Frontal cortex (tissue), 4 donors: Measurements from ENCODE around the gene MCCC1. TPM values are rescaled to one million over a fixed set of nuclear protein-coding genes. Genes with fewer than 3 reads are reported as not detected.

ENCODE experiments used
- DNase-seq, 2 donors: peaks; one replicate each; pipeline ENCODE4 v3.0.0; 2012; ENCODE audit warnings: low spot score in 2 of 2
- FAIRE-seq: peaks from 2 replicates; lab custom pipeline; 2012; peaks lifted over from hg19 to GRCh38; lab: Jason Lieb, UNC
- total RNA-seq: library from RNA; depleted of rRNA; stranded (reverse); fragments of >200 nt; gene quantifications from one replicate; pipeline ENCODE4 v1.2.3, GENCODE V29; 2014
- donor health status: control.
- donor health status: control.
- donor health status: control.

MCCC1 gene
- total RNA-seq, 1 donor from 2014 or later: 38.3 TPM

DNA sequence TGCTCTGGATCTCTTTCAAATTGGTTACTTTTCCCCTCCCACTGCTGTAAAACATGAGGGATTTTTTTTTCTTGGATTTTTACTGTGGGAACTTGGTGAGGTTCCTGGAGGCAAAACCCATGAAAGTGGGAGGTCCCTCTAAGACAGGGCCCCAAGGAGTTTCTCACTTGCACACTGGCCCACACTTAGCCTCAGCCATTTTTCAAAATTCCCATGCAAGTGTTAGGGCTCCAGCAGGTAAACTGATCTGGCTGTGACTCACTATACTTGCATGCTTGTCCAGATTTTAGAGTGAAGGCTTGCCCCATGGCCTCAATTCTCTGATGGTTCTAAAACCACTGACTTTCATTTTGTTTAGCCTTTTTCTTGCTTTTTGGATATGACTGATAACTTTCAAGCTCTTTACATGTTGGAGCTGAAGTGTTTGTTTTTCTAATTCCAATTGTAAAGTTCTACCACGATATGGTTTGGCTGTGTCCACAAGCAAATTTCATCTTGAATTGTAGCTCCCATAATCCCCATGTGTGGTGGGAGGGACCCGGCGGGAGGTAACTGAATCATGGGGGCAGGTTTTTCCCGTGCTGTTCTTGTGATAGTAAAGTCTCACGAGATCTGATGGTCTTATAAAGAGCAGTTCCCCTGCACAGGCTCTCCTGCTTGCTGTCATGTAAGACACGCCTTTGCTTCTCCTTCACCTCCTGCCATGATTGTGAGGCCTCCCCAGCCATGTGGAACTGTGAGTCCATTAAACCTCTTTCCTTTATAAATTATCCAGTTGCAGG lies 37.7 kb downstream of the MCCC1 start:
- DNase-seq (no peak), FAIRE-seq (no peak)

DNA sequence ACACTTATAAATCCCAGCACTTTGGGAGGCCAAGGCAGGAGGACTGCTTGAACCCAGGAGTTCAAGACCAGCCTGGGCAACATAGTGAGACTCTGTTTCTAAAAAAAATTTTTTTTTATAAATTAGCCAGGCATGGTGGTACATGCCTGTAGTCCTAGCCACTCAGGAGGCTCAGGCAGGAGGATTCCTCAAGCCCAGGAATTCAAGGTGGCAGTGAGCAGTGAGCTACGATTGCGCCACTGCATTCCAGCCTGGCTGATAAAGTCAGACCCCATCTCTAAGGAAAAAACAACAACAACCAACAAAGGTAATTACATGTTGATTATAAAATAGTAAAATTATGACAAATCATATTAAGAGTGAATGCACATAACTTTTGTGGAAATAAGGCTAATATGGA lies 40.9 kb downstream of the MCCC1 start:
- FAIRE-seq: no peak

DNA sequence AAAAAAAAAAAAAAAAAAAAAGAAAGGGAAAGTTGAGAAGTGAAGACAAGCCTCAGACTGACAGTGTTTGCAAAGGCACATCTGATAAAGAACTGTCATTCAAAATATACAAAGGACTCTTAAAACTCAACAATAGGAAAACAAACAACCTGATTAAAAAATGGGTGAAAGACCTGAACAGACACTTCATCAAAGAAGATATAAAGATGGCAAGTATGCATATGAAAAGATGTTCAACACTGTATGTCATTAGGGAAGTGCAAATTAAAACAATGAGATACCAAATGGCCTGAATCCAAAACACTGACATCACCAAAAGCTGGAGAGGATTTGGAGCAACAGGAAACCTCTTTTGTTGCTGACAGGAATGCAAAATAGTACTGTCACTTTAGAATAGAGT lies 48.6 kb downstream of the MCCC1 start:
- DNase-seq (no peak), FAIRE-seq (no peak)

More for the DNA sequence above, 40.9 kb downstream of the MCCC1 start:
- no peak for DNase-seq

DNA sequence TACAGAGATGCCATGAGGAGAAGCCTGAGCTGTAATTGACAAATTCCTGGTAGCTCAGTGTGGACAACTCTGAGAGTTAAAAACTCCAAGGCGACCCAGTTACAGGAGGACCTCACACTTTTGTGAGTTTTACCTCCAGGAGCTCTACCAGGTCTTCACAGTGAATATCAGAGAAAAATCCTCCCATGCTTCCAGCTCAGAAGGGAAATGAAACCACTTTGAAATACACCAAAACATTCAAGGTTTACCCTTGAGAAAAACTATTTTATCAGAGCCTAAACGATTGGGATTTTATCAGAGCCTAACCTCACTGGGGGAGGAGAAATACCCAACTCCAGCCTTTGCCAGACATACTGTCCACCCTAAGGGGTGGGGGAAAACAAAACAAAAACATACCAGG lies 52.4 kb downstream of the MCCC1 start:
- no peak for DNase-seq
- no peak for FAIRE-seq

- FAIRE-seq (no peak), DNase-seq (no peak)
Observed at GRCh38 chr3:183044547-183045229, 54.6 kb downstream of the MCCC1 start.

DNA sequence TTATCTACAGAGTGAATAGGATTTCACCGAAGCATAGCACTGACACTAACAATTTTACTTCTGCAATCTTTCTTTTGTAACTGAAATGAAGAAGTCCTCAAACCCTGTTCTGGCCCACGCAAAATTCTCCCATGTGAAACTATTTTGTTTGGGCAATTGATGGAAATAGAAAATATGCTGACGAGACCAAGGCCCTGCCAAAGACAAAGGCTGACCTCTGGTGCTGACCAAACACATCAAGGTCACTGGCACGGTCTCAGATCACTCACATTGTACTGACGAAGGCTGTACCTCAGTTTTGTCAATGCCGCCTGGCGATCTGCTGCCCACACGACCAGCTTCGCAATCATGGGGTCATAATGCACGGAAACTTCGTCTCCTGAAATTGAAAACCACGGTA lies 60.5 kb downstream of the MCCC1 start:
- DNase-seq (no peak), FAIRE-seq (no peak)

DNA sequence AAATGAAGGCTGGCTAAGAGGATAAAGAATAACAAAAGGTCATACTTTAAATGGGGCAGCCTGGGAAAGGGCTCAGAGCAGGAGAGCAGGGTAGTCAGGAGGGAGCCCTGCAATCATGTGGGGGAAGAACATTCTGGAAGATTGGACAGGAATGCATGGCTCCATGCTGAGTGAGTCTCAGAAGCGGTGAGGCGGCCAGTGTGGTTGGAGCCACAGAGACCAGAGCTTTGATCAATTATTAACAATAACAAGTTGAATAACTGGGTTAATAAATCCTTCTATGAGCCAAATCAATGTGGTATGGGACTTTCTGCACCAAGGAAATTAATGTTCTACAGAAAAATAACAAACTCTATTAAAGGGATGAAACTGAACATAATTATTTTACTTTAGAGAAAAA lies 61.1 kb downstream of the MCCC1 start:
- no peak for DNase-seq
- FAIRE-seq: no peak

- no peak for DNase-seq
- no peak for FAIRE-seq
Observed at GRCh38 chr3:183033746-183034145, 65.5 kb downstream of the MCCC1 start.

- FAIRE-seq: no peak
- no peak for DNase-seq
Observed at GRCh38 chr3:183032880-183033555, 66.3 kb downstream of the MCCC1 start.

- no peak for FAIRE-seq
- no peak for DNase-seq
Observed at GRCh38 chr3:183031826-183032225, 67.5 kb downstream of the MCCC1 start.

GRCh38 chr3:183028416-183028815 lies 70.9 kb downstream of the MCCC1 start:
- no peak for DNase-seq
- no peak for FAIRE-seq

DNA sequence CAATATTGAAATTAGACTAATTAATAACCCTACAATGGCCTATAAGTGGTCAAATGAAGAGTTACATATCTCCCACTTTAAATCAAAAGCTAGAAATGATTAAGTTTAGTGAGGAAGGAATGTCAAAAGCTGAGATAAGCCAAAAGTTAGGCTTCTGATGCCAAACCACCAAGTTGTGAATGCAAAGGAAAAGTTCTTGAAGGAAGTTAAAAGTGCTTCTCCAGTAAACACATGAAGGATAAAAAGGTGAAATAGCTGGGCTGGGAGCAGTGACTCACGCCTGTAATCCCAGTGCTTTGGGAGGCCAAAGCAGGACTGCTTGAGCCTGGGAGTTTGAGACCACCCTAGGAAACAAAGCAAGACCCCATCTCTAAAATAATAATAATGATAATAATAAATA lies 72.0 kb downstream of the MCCC1 start:
- FAIRE-seq (no peak), DNase-seq (no peak)

GRCh38 chr3:183022936-183023516 lies 76.3 kb downstream of the MCCC1 start:
- FAIRE-seq (no peak), DNase-seq (no peak)

DNA sequence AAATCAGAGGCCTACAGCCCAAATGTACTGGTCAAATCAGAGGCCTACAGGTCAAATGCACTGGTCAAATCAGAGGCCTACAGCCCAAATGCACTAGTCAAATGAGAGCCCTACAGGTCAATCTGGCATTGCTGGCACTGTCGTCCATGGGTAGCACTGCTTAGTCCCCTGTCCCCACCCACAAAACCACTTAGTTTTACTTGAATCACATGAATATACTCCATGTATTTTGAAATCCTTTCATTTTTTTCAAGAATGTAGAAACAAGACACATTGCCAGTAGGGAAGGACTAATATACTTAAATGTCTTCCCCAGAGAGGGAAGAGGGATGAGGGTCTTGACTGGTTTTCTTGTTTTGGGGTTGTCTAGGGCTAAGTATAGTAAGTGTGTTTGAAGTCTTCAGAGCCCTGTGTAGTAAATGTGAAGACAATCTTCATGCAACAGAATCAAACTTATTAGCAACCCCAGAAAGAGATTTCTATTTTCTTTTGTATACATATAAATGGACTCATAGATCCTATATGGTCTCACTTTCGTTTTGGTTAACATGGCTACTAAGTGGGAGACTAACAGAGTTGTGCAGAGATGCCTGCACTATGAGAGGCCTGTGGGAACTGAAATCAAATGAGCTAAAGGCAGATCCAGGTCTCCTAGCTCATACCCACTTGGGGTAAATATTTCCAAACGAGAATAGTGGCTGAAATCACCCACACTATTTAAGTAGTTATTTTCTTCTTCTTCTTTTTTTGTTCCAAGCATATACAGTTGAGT lies 80.7 kb downstream of the MCCC1 start:
- FAIRE-seq (no peak), DNase-seq (no peak)

- no peak for FAIRE-seq
Observed at GRCh38 chr3:183015185-183015584, 84.1 kb downstream of the MCCC1 start.

GRCh38 chr3:183013856-183014255 lies 85.4 kb downstream of the MCCC1 start:
- DNase-seq (no peak), FAIRE-seq (no peak)

More at GRCh38 chr3:183015185-183015584, 84.1 kb downstream of the MCCC1 start:
- DNase-seq: no peak

DNA sequence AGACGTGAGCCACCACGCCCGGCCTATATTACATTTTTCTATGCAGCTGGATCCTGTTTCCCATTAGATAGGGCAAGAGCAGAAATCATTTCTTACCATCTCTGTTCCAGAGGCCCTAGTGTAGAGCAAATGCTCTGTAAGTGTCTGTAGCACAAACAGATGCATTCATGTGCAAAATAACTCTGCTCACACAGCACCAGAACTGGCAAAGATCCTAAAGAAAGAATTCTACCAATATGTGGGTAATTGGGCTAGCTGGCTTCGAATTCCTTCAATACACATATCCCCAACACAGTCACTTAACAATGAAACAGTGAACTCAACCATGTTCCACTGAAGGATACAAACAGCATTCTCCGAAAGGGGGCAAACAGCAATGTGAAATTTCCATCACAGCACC lies 86.2 kb downstream of the MCCC1 start:
- FAIRE-seq: no peak
- DNase-seq: no peak

DNA sequence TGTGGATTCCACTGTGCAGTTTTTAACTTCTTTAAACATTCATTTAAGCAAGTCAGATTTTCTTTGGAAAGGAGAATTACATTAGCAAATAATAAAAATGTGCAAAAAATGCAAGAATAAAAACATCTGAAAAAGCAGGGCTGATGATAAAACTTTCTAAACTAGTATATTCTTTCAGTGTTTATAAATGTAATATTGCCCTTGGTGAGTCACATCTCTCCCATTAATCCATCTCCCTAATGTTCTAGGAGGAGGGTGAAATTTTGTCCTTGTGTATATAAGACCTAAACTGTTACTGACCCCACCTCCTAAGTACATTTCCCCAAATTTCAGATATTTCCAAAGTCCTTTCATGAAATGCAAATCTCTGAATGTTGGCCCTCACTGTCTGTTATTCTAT lies 90.5 kb downstream of the MCCC1 start:
- FAIRE-seq (no peak), DNase-seq (no peak)

DNA sequence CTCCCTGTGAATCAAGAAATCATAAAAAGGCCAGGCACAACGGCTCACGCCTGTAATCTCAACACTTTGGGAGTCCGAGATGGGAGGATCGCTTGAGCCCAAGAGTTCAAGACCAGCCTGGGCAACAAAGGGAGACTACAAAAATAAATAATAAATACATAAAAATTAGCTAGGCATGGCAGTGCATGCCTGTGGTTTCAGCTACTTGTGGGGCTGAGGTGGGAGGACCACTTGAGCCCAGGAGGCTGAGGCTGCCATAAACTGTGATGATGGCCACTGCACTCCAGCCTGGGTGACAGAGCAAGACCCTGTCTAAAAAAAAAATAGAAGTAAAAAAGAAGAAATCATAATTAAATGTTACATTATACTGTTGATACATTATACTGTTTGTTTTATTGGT lies 91.0 kb downstream of the MCCC1 start:
- FAIRE-seq (no peak), DNase-seq (no peak)
